Measurements from ENCODE around the gene SLC25A3. TPM values are rescaled to one million over a fixed set of nuclear protein-coding genes. Genes with fewer than 3 reads are reported as not detected.
"Not testable (repeated sequence)": the region's sequence is repeated elsewhere in the genome, so short reads cannot be mapped to it uniquely, and the experiment has no call there.

SLC25A3 gene
- total RNA-seq, 3 donors from 2014 or later: 617 to 741 (median 658) TPM

GRCh38 chr12:98595243-98595988 lies 1.9 kb downstream of the SLC25A3 start:
- ATAC-seq: no peak
- no peaks in the 10 kb centered on the region for H3K9me3 ChIP-seq
- TF ChIP-seq CTCF (IDR thresholded peaks at IDR 0.05): no peak
- H3K4me3 ChIP-seq: no peak overlapping the region
- no peak for DNase-seq
- peaks cover 7% of the 10 kb centered on the region for H3K36me3 ChIP-seq (ENCODE audit: low read depth)
- intact Hi-C loops (cut with DNase I, micrococcal nuclease): loop anchor here in 1 of 2 donors (10.0 kb wide), 1 partner anchor 49 kb away; the partner anchor contains the start of genes APAF1 and IKBIP
- H3K4me1 ChIP-seq (ENCODE audit: low read depth): peaks cover 5% of the 10 kb centered on the region

GRCh38 chr12:98597313-98597712 lies 3.8 kb downstream of the SLC25A3 start:
- peaks cover 21% of the 10 kb centered on the region for H3K36me3 ChIP-seq (ENCODE audit: low read depth)
- intact Hi-C loops (cut with DNase I, micrococcal nuclease): loop anchor here in 1 of 2 donors (10.0 kb wide), 1 partner anchor 47 kb away; the partner anchor contains the start of genes APAF1 and IKBIP

GRCh38 chr12:98601924-98602323 lies 8.4 kb downstream of the SLC25A3 start:
- TF ChIP-seq CTCF (IDR thresholded peaks at IDR 0.05): no peak
- H3K4me1 ChIP-seq (ENCODE audit: low read depth): no peaks in the 10 kb centered on the region
- DNase-seq (no peak), ATAC-seq (no peak)
- H3K9me3 ChIP-seq: no peaks in the 10 kb centered on the region
- peaks cover 28% of the 10 kb centered on the region for H3K36me3 ChIP-seq (ENCODE audit: low read depth)
- intact Hi-C loops (cut with DNase I, micrococcal nuclease): no loop called here
- no peak overlapping the region for H3K4me3 ChIP-seq

More at GRCh38 chr12:98597313-98597712, 3.8 kb downstream of the SLC25A3 start:
- not testable (repeated sequence) for DNase-seq; H3K4me3 ChIP-seq; H3K4me1 ChIP-seq (ENCODE audit: low read depth); H3K9me3 ChIP-seq; ATAC-seq

- Histone ChIP-seq H3K9me3 (no peaks in the 10 kb centered on the region), H3K4me3 (no peak overlapping the region), H3K4me1 (ENCODE audit: low read depth) (no peaks in the 10 kb centered on the region), H3K36me3 (ENCODE audit: low read depth) (peaks cover 15% of the 10 kb centered on the region)
- intact Hi-C loops (cut with DNase I, micrococcal nuclease): no loop called here
- DNase-seq (no peak), ATAC-seq (no peak)
- TF ChIP-seq CTCF (IDR thresholded peaks at IDR 0.05): no peak
These were observed 13.0 kb downstream of the SLC25A3 start for GRCh38 chr12:98606359-98606988.

- no peaks in the 10 kb centered on the region for H3K36me3 ChIP-seq (ENCODE audit: low read depth)
- H3K4me1 ChIP-seq (ENCODE audit: low read depth): no peaks in the 10 kb centered on the region
- ATAC-seq: no peak
- intact Hi-C loops (cut with DNase I, micrococcal nuclease): no loop called here
- no peak overlapping the region for H3K4me3 ChIP-seq
- H3K9me3 ChIP-seq: no peaks in the 10 kb centered on the region
- no peak for TF ChIP-seq CTCF (IDR thresholded peaks at IDR 0.05)
- no peak for DNase-seq
These were observed 17.1 kb downstream of the SLC25A3 start for GRCh38 chr12:98610596-98610995.

- TF ChIP-seq CTCF (IDR thresholded peaks at IDR 0.05): no peak
- ATAC-seq: peak; percentile 54
- DNase-seq: no peak
- Histone ChIP-seq H3K36me3 (ENCODE audit: low read depth) (no peaks in the 10 kb centered on the region), H3K4me3 (no peak overlapping the region), H3K9me3 (no peaks in the 10 kb centered on the region), H3K4me1 (ENCODE audit: low read depth) (no peaks in the 10 kb centered on the region)
- intact Hi-C loops (cut with DNase I, micrococcal nuclease): no loop called here
These were observed 19.3 kb downstream of the SLC25A3 start for GRCh38 chr12:98612696-98613334.
